Ascending aorta (tissue), 2 donors: ENCODE results near the gene GLDC. TPM values are rescaled to one million over a fixed set of nuclear protein-coding genes. Genes with fewer than 3 reads are reported as not detected.

Source experiments
- DNase-seq, 2 donors: peaks; one replicate each; pipeline ENCODE4 v3.0.0-alpha.2; 2019; ENCODE audit warnings: low spot score in 2 of 2
- H3K27ac ChIP-seq, 2 donors: fragments of 200-600 bp; sonication (generic); one replicate each; pipeline ENCODE4 v1.5.1; 2016 to 2017; ENCODE audit warnings: mild to moderate bottlenecking in 1 of 2
- H3K27me3 ChIP-seq: fragments of 200-600 bp; sonication (generic); one replicate; pipeline ENCODE4 v1.5.1; 2017
- H3K36me3 ChIP-seq, 2 donors: fragments of 200-600 bp; sonication (generic); one replicate each; pipeline ENCODE4 v1.5.1; 2016
- H3K4me1 ChIP-seq, 2 donors: fragments of 200-600 bp; sonication (generic); one replicate each; pipeline ENCODE4 v1.5.1; 2016 to 2017; ENCODE audit warnings: mild to moderate bottlenecking in 1 of 2
- H3K4me3 ChIP-seq, 2 donors: fragments of 200-600 bp; sonication (generic); one replicate each; pipeline ENCODE4 v1.5.1; 2016 to 2017; ENCODE audit warnings: mild to moderate bottlenecking in 1 of 2
- H3K9me3 ChIP-seq, 2 donors: fragments of 200-600 bp; sonication (generic); one replicate each; pipeline ENCODE4 v1.5.1; 2016
- CTCF ChIP-seq, 3 experiments: fragments of 200-600 bp in 2 of 3; fragments of 450-650 bp in 1 of 3; sonication (generic) in 2 of 3; IDR thresholded peaks; one replicate each; pipeline ENCODE4 v1.5.1; 2016 to 2019; ENCODE audit warnings: antibody characterized with exemption in 3 of 3, mild to moderate bottlenecking in 1 of 3, moderate library complexity in 1 of 3
- intact Hi-C: fragments of 100-400 bp; cut with DNase I; formaldehyde crosslinking; loops from one replicate; pipeline ENCODE4 v1.15.1; 2023
- total RNA-seq: library from RNA; depleted of rRNA; stranded (reverse); fragments of >200 nt; gene quantifications from one replicate; pipeline ENCODE4 v1.1.0, GENCODE V29; 2016

The GLDC gene
- total RNA-seq, 1 donor from 2014 or later, result 0.64 TPM

GRCh38 chr9:6671416-6671815 is 25.9 kb upstream of the GLDC start:
- Histone ChIP-seq H3K27ac (no peak overlapping the region), H3K4me3 (no peak overlapping the region), H3K4me1 (no peaks in the 10 kb centered on the region), H3K36me3 (no peaks in the 10 kb centered on the region), H3K27me3 (no peaks in the 10 kb centered on the region), H3K9me3 (no peaks in the 10 kb centered on the region)
- no peak for TF ChIP-seq CTCF (IDR thresholded peaks at IDR 0.05)
- intact Hi-C loops, result no loop called here
- DNase-seq, result no peak

- no peaks in the 10 kb centered on the region for H3K4me1 ChIP-seq
- intact Hi-C loops, result loop anchor here (5.0 kb wide), 2 partner anchors 83 to 318 kb away; no protein-coding TSS in a partner anchor
- no peak overlapping the region for H3K4me3 ChIP-seq
- DNase-seq, result no peak
- no peaks in the 10 kb centered on the region for H3K9me3 ChIP-seq
- no peaks in the 10 kb centered on the region for H3K36me3 ChIP-seq
- H3K27me3 ChIP-seq, result no peaks in the 10 kb centered on the region
- H3K27ac ChIP-seq, result no peak overlapping the region
- TF ChIP-seq CTCF (IDR thresholded peaks at IDR 0.05), result no peak
Observed at GRCh38 chr9:6669881-6670280, 24.4 kb upstream of the GLDC start.

GRCh38 chr9:6667633-6668280 is 22.2 kb upstream of the GLDC start:
- Histone ChIP-seq H3K27me3 (no peaks in the 10 kb centered on the region), H3K4me3 (no peak overlapping the region), H3K9me3 (no peaks in the 10 kb centered on the region), H3K4me1 (no peaks in the 10 kb centered on the region), H3K36me3 (no peaks in the 10 kb centered on the region), H3K27ac (no peak overlapping the region)
- TF ChIP-seq CTCF (IDR thresholded peaks at IDR 0.05), result peak in 2 of 3 experiments; percentile 21 to 49
- intact Hi-C loops, result loop anchor here (5.0 kb wide), 2 partner anchors 80 to 315 kb away; no protein-coding TSS in a partner anchor
- no peak for DNase-seq

- no peak for TF ChIP-seq CTCF (IDR thresholded peaks at IDR 0.05)
- Histone ChIP-seq H3K9me3 (no peaks in the 10 kb centered on the region), H3K36me3 (no peaks in the 10 kb centered on the region), H3K27me3 (no peaks in the 10 kb centered on the region), H3K4me1 (no peaks in the 10 kb centered on the region), H3K4me3 (no peak overlapping the region), H3K27ac (no peak overlapping the region)
- intact Hi-C loops, result loop anchor here (5.0 kb wide), 2 partner anchors 80 to 315 kb away; no protein-coding TSS in a partner anchor
- DNase-seq, result no peak
Observed at GRCh38 chr9:6667080-6667479, 21.6 kb upstream of the GLDC start.

GRCh38 chr9:6665628-6666027 is 20.1 kb upstream of the GLDC start:
- intact Hi-C loops, result loop anchor here (5.0 kb wide), 2 partner anchors 78 to 313 kb away; no protein-coding TSS in a partner anchor
- no peak for DNase-seq

More at GRCh38 chr9:6665628-6666027, 20.1 kb upstream of the GLDC start:
- Histone ChIP-seq H3K4me3 (no peak overlapping the region), H3K27me3 (no peaks in the 10 kb centered on the region), H3K9me3 (no peaks in the 10 kb centered on the region), H3K4me1 (no peaks in the 10 kb centered on the region), H3K36me3 (no peaks in the 10 kb centered on the region), H3K27ac (no peak overlapping the region)
- no peak for TF ChIP-seq CTCF (IDR thresholded peaks at IDR 0.05)
